Stimulated activated CD8-positive, alpha-beta memory T cell treated with anti-CD3 and anti-CD28 coated beads, Interleukin-4, amount 100 ng/mL, for 24 hours (primary cell): ENCODE results near the gene IPO7.
"Not testable (repeated sequence)": the region's sequence is repeated elsewhere in the genome, so short reads cannot be mapped to it uniquely, and the experiment has no call there.

Experiments
- DNase-seq: peaks from one replicate; pipeline ENCODE4 v3.0.0-alpha.2; 2020; ENCODE audit warnings: low read depth

The IPO7 gene

DNA sequence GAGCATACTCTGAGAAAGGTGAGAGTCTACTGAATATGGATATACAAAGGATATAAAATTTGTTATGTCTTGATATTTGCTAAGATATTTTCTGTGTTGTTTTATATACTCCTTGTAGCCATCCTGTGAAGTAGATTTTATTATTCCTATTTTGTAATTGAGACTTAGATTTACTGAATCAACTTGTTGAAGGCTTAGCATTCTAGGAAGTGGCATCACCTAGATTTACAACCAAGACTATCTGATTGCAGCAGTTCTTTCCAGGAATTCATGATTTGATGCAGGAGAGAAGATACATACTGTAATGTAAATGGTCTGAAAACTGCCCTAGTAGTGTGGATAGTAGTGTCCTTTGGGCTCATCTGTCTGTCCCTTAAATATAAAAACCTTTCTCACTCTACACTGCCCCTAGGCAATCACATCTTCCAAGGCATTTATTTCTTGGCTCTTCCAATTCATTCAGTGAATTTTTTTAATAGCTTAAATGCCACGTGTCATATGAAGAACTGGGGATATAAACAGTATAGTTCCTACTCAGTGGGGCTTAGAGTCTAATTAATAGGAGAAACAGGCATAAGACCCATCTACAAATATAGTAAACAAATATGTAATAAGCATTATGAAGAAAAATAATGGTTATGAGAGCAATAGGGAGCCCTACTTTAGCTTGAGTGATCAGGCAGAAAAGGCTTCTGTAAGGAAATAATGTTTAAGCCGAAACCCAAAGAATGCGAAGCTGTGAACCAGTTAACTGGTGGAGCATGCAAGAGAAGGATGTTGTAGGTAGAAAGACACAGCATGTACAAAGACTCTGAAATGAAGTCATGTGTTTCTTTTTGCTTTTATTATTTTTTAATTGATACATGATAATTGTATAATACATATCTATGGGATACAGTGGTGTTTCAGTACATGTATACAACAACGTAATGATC lies 13.6 kb downstream of the IPO7 start:
- DNase-seq: no peak

DNA sequence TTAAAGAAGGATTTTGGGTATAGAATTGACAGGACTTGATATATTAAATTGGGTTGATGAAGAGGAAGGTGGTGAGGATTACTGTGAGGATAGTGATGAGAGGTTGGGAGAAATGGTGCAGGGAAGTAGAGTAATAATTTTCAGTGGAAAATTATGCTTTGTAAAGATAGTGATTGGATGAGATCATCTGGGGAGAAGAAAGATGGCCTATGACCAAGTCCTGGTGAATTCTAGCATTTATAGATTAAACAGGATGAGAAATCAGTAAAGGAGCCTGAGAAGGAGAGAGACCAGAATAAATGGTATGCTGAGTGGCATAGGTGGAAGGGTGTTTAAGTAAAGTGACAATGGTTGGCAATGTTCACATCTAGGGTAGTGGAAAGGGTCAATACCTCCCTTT lies 15.0 kb downstream of the IPO7 start:
- DNase-seq: no peak

DNA sequence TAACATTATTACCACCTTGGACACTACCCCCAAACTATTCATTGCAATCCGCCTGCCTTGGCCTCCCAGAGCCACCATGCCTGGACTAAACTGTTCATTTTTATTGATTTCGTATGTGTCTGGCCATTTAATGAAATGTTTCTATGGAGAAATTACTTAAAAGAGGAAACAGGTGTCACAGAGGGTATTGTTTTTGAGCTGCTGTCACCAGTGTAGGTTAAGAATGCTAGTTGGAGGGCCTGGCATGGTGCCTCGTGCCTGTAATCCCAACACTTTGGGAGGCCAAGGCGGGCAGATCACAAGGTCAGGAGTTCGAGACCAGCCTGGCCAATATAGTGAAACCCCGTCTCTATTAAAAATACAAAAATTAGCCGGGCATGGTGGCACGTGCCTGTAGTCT lies 17.4 kb downstream of the IPO7 start:
- DNase-seq: not testable (repeated sequence)

DNA sequence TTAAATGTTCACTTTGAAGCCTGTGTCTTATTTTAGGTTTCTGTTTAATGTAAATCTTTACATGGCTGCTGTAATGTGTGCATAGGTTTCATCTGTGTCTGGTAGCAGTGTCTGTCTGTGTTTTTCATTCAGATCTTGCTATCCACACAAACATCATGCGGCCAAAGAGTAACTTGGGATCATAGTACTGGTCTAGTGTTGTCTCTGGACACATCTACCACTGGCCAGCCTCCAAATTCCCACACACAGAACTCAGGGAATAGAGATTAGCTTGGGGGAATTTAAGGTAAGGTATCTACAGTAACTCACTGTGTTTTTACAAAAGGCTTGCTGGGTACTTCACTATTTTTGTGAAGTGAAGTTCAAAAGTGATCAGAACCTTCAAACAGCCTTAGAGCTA lies 44.3 kb downstream of the IPO7 start:
- no peak for DNase-seq

DNA sequence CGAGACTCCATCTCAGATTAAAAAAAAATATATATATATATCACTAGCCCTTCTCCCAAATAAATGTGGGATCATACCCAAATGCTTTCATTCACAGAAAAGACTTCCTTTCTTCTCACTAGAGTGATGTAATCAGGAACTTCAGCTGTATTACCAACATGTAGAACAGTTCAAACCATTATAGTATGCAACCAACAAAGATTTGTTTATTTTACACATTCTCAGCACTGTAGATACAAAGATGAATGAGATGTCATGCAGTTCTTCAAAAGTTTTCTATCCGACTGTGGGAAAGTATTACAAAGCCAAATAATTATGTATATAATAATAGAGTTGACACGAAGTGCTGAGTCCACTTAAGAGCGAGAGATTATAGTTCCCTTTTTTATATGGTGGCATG lies 54.2 kb downstream of the IPO7 start:
- no peak for DNase-seq

DNA sequence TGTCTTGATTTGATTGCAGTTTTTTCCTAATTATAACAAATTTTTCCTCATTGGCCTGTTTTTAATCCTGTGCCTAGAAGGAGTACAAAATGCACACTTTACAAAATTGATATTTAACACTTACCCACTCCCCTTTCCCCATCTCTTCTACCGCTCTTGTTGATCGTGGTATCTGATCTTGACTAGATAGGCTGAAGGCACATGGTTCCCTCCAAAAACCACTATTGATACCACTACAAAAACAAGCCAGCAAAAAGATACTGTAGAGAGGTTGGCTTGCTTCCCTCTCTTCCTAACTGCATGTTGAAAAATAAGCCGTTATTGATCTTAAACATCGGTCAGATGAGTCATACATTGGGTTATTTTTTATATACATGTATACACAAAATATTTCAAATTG lies 61.8 kb downstream of the IPO7 start:
- DNase-seq: no peak

DNA sequence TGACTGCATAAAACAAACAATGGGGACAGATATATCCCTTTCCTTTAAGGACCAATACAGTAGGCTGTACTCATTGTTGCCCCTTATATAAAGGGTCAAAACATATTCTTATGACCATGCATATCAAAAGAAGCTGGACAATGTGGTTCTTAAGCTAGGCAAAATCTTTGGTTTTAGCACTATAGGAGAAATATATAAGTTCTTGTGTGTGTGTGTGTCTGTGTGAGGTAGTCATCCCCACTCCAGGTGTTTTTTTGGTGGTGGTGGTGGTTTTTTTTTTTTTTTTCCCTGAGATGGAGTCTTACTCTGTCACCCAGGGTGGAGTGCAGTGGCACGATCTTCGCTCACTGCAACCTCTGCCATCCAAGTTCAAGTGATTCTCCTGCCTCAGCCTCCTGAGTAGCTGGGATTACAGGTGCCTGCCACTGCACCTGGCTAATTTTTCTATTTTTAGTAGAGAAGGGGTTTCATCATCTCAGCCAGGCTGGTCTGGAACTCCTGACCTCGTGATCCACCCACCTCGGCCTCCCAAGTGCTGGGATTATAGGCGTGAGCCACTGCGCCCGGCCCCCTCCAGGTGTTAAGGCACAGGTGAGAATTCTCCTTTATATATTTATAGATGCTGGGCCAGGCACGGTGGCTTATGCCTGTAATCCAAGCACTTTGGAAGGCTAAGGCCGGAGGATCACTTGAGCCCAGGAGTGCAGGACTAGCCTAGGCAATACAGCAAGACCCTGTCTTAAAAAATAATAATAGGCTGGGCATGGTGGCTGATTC lies 64.3 kb downstream of the IPO7 start:
- no peak for DNase-seq

DNA sequence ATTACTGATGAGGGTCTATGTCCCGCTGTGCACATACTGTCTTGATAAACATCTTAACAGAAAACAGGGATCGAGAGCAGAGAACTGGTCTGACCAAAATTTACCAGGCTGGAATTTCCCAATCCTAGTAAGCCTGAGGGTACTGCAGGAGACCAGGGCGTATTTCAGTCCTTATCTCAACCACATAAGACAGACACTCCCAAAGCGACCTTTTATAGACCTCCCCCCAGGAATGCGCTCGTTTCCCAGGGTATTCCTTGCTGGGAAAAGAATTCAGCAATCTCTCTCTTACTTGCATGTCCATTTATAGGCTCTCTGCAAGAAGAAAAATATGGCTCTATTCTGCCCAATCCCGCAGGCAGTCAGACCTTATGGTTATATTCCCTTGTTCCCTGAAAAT lies 67.6 kb downstream of the IPO7 start:
- DNase-seq: not testable (repeated sequence)

DNA sequence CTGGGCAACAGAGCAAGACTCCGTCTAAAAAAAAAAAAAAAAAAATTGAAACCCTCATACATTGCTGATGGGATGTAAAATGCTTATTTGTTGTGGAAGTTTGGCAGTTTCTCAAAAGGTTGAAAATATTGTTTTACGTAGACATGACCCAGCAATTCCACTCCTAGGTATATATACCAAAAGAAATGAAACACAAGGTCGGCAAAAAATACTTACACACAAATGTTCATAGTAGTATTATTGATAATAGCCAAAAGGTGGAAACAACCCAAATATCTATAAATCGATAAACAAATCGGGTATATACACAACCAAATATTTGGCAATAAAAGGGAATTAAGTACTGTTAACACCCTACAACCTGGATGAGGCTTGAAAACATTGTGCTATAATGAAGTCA lies 71.3 kb downstream of the IPO7 start:
- no peak for DNase-seq

DNA sequence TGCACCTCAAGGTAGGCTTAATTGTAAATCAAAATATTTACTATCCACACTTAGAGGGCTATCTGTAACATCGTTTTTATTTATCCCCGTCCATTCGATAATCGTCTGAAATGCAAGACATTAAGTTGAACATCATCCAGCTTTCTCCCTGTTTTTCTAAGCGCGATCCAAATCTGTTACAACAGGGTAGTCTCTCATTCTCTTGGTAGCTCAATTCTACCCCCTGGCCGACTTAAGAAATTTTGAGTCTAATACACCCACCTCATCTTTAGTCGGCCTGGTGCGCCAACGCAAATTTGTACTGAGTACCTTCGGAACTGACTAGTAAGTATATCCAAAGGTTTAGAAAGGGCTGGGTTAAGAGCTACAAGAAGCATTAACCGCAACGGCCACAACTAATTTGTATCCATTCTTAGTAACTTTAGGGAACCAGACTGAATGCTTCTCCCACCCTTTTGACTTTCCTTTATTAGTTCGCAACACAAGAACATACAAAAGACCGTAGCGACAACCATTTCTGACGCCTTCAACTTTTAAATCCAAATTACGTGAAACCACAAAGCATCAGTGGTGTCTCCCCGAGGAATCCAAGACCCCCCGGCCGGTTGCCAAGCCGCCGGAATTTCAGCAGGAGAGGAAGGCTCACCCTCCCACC lies 75.3 kb downstream of the IPO7 start:
- peak; percentile 9 for DNase-seq

DNA sequence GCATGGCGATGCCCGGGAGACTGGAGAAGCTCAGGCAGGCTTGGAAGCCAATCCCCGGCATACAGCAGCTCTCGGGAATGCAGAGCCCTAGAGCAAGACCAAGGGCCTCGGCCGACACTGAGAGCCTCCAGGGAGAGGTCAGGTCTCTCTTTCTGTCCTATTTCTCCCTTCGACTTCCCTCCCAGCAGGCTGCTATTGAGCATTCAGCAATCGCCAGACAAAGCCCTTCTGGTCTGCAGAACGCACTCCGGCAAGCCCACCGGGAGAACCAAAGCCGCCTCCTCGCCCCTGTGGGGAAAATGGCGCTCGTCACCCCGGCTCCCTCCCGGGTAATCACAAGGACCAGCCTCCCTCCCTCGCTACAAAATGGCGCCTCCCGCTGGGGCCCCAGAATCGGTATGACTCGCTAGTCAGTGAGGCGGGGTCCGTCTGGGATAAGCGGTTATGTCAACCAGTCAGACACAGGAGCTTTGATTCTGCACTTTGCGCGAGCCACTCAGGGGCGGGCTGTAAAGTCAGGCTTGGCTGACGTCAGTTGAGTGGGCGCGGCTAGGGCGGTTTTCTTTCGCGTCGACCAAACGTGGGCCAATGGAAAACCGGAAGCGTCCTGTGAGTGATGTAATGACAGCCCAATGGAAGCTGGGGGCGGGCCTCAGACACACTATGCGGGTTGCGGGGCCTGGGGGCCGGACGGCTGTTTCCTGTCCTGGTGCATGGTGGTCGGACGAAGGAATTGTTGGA lies 76.0 kb downstream of the IPO7 start, which contains the start of gene ZNF143:
Gene ZNF143 (plus strand): TSS at position 691 of the 741 bp plus-strand sequence. CDS start 10,297 bp downstream, outside the sequence.
- peak; percentile 99 for DNase-seq

DNA sequence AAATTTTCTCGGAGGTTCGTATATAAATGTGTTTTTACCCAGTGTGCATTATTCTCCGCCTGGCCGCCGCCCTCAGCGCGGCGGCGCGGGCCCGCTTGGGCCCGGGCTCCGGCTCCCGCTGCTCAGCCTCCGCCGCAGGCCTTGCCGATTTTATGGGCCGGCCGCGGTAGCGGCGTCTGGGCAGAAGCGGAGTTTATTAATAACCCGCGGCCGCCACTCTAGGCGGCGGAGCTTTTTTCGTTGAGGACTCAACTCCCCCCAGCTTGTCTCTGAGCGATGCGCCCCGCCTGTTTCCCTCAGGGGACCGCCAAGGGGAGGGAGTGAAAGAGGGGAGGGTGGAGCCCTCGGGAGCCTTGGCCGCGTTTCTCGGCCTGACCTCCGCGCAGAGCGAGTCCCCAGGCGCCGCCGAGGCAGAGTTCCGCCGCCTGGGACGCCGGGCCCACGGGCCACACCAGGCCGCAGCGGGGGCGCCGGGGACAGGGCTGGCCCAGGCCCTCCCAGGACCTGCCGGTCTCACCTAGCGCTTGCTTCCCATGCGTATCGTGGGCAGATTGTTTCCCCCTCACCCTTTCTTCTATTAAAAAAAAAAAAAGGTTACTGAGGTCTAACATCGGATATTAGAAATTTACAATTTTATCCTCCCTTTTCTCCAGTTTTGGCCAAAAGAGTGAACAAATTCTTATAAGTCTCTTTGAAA lies 76.8 kb downstream of the IPO7 start:
- DNase-seq: peak; percentile 70

DNA sequence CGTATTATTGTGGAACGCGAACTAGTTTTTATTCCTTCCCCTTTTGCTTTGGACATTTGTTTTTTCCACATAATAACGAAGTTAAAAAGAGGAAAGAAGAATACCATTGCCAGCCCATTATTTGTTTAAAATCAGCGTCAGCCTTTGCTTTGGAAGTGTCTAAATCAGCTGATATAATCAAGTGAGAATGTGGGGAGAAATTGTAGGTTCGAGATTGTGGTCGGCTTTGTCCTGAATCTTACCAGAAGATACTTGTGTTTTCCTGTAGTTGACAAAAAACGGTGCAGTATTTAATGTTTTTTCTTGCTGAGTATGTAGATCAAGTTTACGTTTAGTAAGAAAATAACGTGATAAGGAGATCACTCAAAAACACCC lies 77.3 kb downstream of the IPO7 start:
- DNase-seq: no peak

DNA sequence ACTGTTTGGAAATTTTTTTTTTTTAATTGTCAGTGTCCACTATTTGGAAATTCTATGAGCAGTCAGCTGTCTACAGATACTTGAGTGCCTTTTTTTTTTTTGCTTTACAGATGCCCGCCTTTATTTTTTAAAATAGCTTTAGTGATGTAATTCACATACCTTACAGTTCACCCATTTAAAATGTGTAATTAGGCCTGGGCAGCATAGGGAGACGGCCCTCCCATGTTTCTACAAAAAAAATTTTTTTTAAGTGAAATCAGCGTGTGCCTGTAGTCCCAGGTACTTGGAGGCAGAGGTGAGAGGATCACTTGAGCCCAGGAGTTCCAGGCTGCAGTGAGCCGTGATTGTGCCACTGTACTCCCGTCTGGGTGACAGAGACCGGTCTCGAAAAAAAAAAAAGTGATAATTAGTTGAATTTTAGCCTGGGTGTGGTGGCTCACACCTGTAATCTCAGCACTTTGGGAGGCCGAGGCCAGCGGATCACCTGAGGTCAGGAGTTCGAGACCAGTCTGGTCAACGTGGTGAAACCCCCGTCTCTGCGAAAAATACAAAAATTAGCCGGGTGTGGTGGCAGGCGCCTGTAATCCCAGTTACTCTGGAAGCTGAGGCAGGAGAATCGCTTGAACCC lies 77.8 kb downstream of the IPO7 start:
- DNase-seq: no peak

DNA sequence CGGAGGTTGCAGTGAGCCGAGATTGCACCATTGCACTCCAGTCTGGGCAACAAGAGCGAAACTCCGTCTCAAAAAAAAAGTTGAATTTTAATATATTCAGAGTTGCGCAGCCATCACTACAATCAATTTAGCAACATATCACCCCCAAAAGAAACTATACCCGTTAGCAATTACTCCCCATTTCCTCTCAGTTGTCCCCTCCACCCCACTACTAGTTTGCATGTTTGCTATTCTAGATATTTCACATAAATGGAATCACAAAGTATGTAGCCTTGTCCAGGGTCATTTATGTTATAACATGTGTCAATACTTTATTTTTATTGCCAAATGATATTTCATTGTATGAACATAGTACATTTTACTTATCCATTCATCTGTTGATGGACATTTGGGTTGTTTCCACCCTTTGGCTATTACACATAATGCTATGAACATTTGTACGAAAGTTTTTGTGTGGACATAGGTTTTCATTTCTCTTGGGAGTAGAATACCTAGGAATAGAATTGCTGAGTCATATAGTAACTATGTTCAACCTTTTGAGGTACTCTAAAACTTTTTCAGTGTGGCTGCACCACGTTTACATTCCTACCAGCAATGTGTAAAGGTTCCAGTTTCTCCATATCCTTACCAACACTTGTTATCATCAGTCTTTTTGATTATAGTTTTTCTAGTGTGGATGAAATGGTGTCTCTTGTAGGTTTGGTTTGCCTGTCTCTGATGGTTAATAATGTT lies 78.5 kb downstream of the IPO7 start:
- DNase-seq: no peak

DNA sequence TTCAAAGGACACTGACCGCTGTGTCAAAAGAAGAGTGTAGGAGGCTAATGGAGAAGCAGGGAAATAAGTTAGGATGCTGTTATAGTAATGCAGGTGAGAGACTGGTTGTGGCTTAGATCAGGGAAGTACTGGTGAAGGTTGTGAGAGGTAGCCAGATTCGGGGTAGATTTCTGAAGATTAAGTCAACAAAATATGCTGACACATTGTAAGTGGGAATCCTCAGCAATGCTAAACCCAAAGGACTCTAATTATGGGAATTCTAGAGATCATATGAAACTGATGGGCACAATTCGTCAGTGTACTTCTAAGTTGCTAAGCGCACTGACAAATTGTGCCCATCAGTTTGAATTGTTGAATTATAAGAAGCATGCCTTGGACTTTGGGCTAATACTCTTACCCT lies 86.3 kb downstream of the IPO7 start:
- no peak for DNase-seq

DNA sequence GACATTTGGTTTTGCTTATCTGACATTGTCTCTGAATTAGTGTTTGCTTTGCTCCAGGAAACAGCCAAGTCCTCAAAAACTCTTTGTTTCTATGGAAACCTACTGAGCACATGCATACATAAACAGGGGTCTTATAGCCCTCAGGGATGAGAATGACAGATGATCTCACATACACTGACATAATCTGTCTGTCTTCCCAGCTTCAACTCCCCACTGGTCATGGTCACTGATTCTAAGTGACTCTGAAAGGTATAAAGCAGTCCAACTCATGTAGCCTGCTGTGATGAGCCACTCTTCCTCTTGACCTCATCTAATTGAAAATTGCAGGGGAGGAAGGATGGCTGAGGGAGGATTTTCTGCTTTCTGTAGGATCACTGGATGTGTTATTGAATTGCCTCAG lies 89.0 kb downstream of the IPO7 start:
- DNase-seq: no peak

DNA sequence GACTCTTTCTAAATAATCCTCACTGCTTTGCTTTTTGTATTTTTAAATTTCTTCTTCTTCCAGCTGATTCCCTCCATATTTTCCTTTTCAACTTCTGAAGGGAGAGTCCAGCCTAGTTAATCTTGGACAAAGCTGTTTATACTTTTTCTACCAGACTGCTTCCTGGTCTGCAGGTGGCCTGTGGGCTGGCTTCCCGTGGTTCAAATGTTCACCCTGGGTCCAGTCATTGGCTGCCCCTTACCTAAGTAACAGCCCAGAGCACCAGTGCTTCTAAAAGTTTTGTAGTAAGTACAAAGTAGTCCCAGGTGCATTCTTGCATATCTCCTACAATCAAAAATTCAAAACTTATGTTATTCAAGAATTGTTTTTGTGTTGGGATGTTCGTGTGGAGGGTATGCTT lies 95.4 kb downstream of the IPO7 start:
- no peak for DNase-seq

DNA sequence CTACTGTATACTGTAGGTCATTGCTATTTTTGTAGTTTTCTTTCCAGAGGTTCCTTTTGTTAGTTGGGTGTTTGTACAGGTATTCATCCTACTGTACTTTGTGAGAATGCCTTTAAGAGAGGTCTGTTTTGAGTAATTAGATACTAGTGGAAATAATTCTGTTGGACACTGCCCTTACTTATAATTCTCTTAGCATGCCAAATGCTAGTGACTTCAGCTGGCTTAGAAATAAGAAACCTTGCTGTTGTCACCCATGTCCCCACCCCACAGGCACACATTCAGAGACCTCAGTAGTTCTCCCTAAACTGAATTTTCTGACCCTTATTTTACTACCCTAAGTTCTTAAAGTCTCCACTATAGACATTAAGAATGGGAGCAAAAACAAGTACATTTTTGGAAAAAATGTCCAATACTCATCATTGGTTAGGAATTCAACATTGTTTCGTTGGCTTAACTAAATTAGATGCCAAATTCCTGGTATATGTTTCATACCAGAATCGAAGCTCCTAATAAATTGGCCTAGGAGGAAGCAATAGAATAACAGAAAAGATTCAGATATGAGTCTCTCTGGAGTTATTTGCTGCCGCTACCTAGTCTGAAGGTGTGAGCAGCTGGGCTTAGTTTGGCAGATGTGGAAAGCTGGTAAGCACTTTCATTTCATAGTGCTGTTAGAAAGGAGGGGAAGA lies 104.8 kb downstream of the IPO7 start:
- DNase-seq: no peak

DNA sequence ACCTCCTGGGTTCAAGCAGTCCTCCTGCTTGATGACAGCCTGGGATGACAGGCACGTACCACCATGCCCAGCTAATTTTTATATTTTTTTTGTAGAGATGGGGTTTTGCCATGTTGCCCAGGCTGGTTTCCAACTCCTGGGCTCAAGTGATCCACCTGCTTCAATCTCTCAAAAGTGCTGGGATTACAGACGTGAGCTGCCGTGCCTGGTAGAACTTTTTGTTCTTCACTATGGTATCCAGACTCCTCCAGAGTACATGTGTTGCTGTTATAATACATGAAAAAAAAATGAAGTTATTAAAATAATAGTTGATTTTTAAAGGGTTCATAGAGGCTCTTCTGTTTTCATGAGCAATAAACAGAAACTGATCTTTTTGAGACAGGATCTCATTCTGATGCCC lies 105.9 kb downstream of the IPO7 start:
- DNase-seq: no peak
